Activated naive CD4-positive, alpha-beta T cell treated with anti-CD3 and anti-CD28 coated beads, Interleukin-2, amount 50 U/mL, for 72 hours (primary cell): ENCODE measurements around the gene C9orf152. TPM values are rescaled to one million over a fixed set of nuclear protein-coding genes. Genes with fewer than 3 reads are reported as not detected.

Source experiments
- ATAC-seq, 2 donors: fragments of 150-1000 bp; cut with Tn5 transposase; 2 replicates each; pipeline ENCODE4 v1.10.0; 2021; ENCODE audit warnings: mild to moderate bottlenecking in 2 of 2, moderate library complexity in 2 of 2
- DNase-seq, 2 donors: peaks; one replicate each; pipeline ENCODE4 v3.0.0; 2021 to 2022; ENCODE audit warnings: low spot score in 2 of 2
- H3K27ac Mint-ChIP-seq, 2 donors: one replicate each; pipeline ENCODE4 v1.8.0; 2022; ENCODE audit warnings: mild to moderate bottlenecking in 2 of 2, mixed read lengths in 2 of 2
- H3K36me3 Mint-ChIP-seq, 2 donors: one replicate each; pipeline ENCODE4 v1.8.0; 2022; ENCODE audit warnings: mixed read lengths in 2 of 2
- H3K9me3 Mint-ChIP-seq, 2 donors: one replicate each; pipeline ENCODE4 v1.8.0; 2022; ENCODE audit warnings: mixed read lengths in 2 of 2
- total RNA-seq, 2 donors: library from RNA; stranded (reverse); gene quantifications; one replicate each; pipeline ENCODE4 v1.2.3, GENCODE V29; 2022

Gene C9orf152
- total RNA-seq, 2 donors from 2014 or later: not detected

- Mint-ChIP-seq H3K36me3 (no peaks in the 10 kb centered on the region), H3K9me3 (no peaks in the 10 kb centered on the region), H3K27ac (peak overlapping the region in 1 of 2 donors; percentile 48)
- ATAC-seq: no peak
- DNase-seq: no peak
Measured at GRCh38 chr9:110192531-110193261, 15.3 kb downstream of the C9orf152 start.

- Mint-ChIP-seq H3K9me3 (no peaks in the 10 kb centered on the region), H3K27ac (no peak overlapping the region)
Measured at GRCh38 chr9:110191615-110192014, 16.3 kb downstream of the C9orf152 start.

GRCh38 chr9:110189559-110190320 is 18.2 kb downstream of the C9orf152 start:
- ATAC-seq (no peak), DNase-seq (no peak)
- Mint-ChIP-seq H3K9me3 (no peaks in the 10 kb centered on the region), H3K36me3 (no peaks in the 10 kb centered on the region), H3K27ac (no peak overlapping the region)

More at GRCh38 chr9:110191615-110192014, 16.3 kb downstream of the C9orf152 start:
- ATAC-seq (no peak), DNase-seq (no peak)
- no peaks in the 10 kb centered on the region for H3K36me3 Mint-ChIP-seq

GRCh38 chr9:110188991-110189390 is 19.0 kb downstream of the C9orf152 start:
- no peak for DNase-seq

GRCh38 chr9:110188101-110188500 is 19.9 kb downstream of the C9orf152 start:
- H3K9me3 Mint-ChIP-seq: no peaks in the 10 kb centered on the region
- no peak for ATAC-seq
- no peaks in the 10 kb centered on the region for H3K36me3 Mint-ChIP-seq
- H3K27ac Mint-ChIP-seq: no peak overlapping the region
- no peak for DNase-seq

More at GRCh38 chr9:110188991-110189390, 19.0 kb downstream of the C9orf152 start:
- ATAC-seq: no peak
- Mint-ChIP-seq H3K27ac (no peak overlapping the region), H3K36me3 (no peaks in the 10 kb centered on the region), H3K9me3 (no peaks in the 10 kb centered on the region)

GRCh38 chr9:110187126-110187525 is 20.8 kb downstream of the C9orf152 start:
- ATAC-seq (no peak), DNase-seq (no peak)
- Mint-ChIP-seq H3K36me3 (no peaks in the 10 kb centered on the region), H3K27ac (no peak overlapping the region), H3K9me3 (no peaks in the 10 kb centered on the region)

GRCh38 chr9:110186254-110186653 is 21.7 kb downstream of the C9orf152 start:
- ATAC-seq (no peak), DNase-seq (no peak)
- no peaks in the 10 kb centered on the region for H3K36me3 Mint-ChIP-seq
- H3K9me3 Mint-ChIP-seq: no peaks in the 10 kb centered on the region
- no peak overlapping the region for H3K27ac Mint-ChIP-seq

GRCh38 chr9:110185806-110186205 is 22.2 kb downstream of the C9orf152 start:
- Mint-ChIP-seq H3K27ac (no peak overlapping the region), H3K36me3 (peaks cover 0 to under 1% of the 10 kb centered on the region in 2 donors), H3K9me3 (peaks cover 0 to 3% of the 10 kb centered on the region in 2 donors)
- DNase-seq: no peak
- no peak for ATAC-seq

GRCh38 chr9:110183208-110184145 is 24.5 kb downstream of the C9orf152 start:
- H3K27ac Mint-ChIP-seq: no peak overlapping the region
- ATAC-seq (peak; percentile 59 to 61), DNase-seq (peak in 1 of 2 donors; percentile 64)
- peaks cover 0 to 7% of the 10 kb centered on the region in 2 donors for H3K9me3 Mint-ChIP-seq
- peaks cover 0 to 4% of the 10 kb centered on the region in 2 donors for H3K36me3 Mint-ChIP-seq

GRCh38 chr9:110180511-110181434 is 27.2 kb downstream of the C9orf152 start:
- H3K36me3 Mint-ChIP-seq: peaks cover 0 to 4% of the 10 kb centered on the region in 2 donors
- no peak for ATAC-seq
- no peak overlapping the region for H3K27ac Mint-ChIP-seq
- peaks cover 0 to 7% of the 10 kb centered on the region in 2 donors for H3K9me3 Mint-ChIP-seq
- DNase-seq: no peak

GRCh38 chr9:110179734-110180133 is 28.2 kb downstream of the C9orf152 start:
- H3K36me3 Mint-ChIP-seq: peaks cover 0 to 4% of the 10 kb centered on the region in 2 donors
- DNase-seq (no peak), ATAC-seq (peak in 1 of 2 donors; percentile 17)
- no peak overlapping the region for H3K27ac Mint-ChIP-seq
- peaks cover 0 to 7% of the 10 kb centered on the region in 2 donors for H3K9me3 Mint-ChIP-seq

- no peak overlapping the region for H3K27ac Mint-ChIP-seq
- ATAC-seq (no peak), DNase-seq (no peak)
- H3K36me3 Mint-ChIP-seq: peaks cover 0 to 4% of the 10 kb centered on the region in 2 donors
- peaks cover 0 to 7% of the 10 kb centered on the region in 2 donors for H3K9me3 Mint-ChIP-seq
Measured at GRCh38 chr9:110178281-110178680, 29.7 kb downstream of the C9orf152 start.

GRCh38 chr9:110175275-110175968 is 32.5 kb downstream of the C9orf152 start:
- Mint-ChIP-seq H3K9me3 (peaks cover 0 to under 1% of the 10 kb centered on the region in 2 donors), H3K27ac (no peak overlapping the region), H3K36me3 (peaks cover 6 to 7% of the 10 kb centered on the region in 2 donors)
- ATAC-seq (no peak), DNase-seq (no peak)

GRCh38 chr9:110173322-110173642 is 34.7 kb downstream of the C9orf152 start:
- H3K9me3 Mint-ChIP-seq: no peaks in the 10 kb centered on the region
- DNase-seq: no peak
- H3K36me3 Mint-ChIP-seq: peaks cover 9 to 28% of the 10 kb centered on the region in 2 donors
- ATAC-seq: no peak
- peak overlapping the region; percentile 4 to 67 for H3K27ac Mint-ChIP-seq
